GM23338 (cell line): ENCODE data around the gene DYRK1A. TPM values are rescaled to one million over a fixed set of nuclear protein-coding genes. Genes with fewer than 3 reads are reported as not detected.

Experiments used
- ATAC-seq: fragments of 200-7000 bp; cut with Tn5 transposase; 3 replicates; pipeline ENCODE4 v1.9.1; 2020
- DNase-seq: peaks from one replicate; pipeline ENCODE4 v3.0.0-alpha.2; 2015; ENCODE audit warnings: low spot score
- H2AFZ ChIP-seq: fragments of 200-600 bp; sonication (generic); 2 replicates; pipeline ENCODE4 v1.8.0; 2016; ENCODE audit warnings: antibody characterized with exemption, mild to moderate bottlenecking, moderate library complexity
- H3F3A ChIP-seq: fragments of 200-600 bp; sonication (generic); replicated peaks from 2 replicates; pipeline ENCODE4 v1.8.0; 2017; ENCODE audit warnings: antibody characterized with exemption, mixed run types, low read depth
- H3K27ac ChIP-seq: fragments of 200-600 bp; sonication (generic); 2 replicates; pipeline ENCODE4 v1.6.1; 2016; ENCODE audit warnings: low read depth
- H3K27me3 ChIP-seq: fragments of 200-600 bp; sonication (generic); 2 replicates; pipeline ENCODE4 v1.8.0; 2016; ENCODE audit warnings: mild to moderate bottlenecking, mixed run types, moderate library complexity; ENCODE audit not compliant: insufficient read depth
- H3K36me3 ChIP-seq: fragments of 200-600 bp; sonication (generic); 2 replicates; pipeline ENCODE4 v1.8.0; 2016; ENCODE audit warnings: mild to moderate bottlenecking; ENCODE audit not compliant: insufficient read depth
- H3K4me1 ChIP-seq: fragments of 200-600 bp; sonication (generic); 2 replicates; pipeline ENCODE4 v1.8.0; 2016; ENCODE audit warnings: mild to moderate bottlenecking, moderate library complexity; ENCODE audit not compliant: insufficient read depth
- H3K4me2 ChIP-seq: fragments of 200-600 bp; sonication (generic); 2 replicates; pipeline ENCODE4 v1.7.1; 2017; ENCODE audit warnings: mixed run types
- H3K4me3 ChIP-seq: fragments of 200-600 bp; sonication (generic); 2 replicates; pipeline ENCODE4 v1.6.1; 2016; ENCODE audit warnings: mixed run types
- H3K79me2 ChIP-seq: fragments of 200-600 bp; sonication (generic); replicated peaks from 2 replicates; pipeline ENCODE4 v1.8.0; 2017; ENCODE audit warnings: mild to moderate bottlenecking; ENCODE audit not compliant: insufficient read depth
- H3K9me2 ChIP-seq: fragments of 200-600 bp; sonication (generic); 2 replicates; pipeline ENCODE4 v1.8.0; 2017; ENCODE audit not compliant: insufficient read depth
- H4K20me1 ChIP-seq: fragments of 200-600 bp; sonication (generic); replicated peaks from 2 replicates; pipeline ENCODE4 v1.8.0; 2017; ENCODE audit warnings: mild to moderate bottlenecking; ENCODE audit not compliant: insufficient read depth
- H3K27ac Mint-ChIP-seq: 2 replicates; pipeline ENCODE4 v1.8.0; 2020; ENCODE audit warnings: inconsistent platforms, mild to moderate bottlenecking, moderate library complexity, mixed read lengths
- H3K27me3 Mint-ChIP-seq: 3 replicates; pipeline ENCODE4 v1.8.0; 2022; ENCODE audit warnings: low read depth, mild to moderate bottlenecking, moderate library complexity, mixed read lengths, inconsistent platforms; ENCODE audit not compliant: insufficient read depth, poor library complexity
- H3K36me3 Mint-ChIP-seq: 3 replicates; pipeline ENCODE4 v1.8.0; 2021; ENCODE audit warnings: low read depth, mild to moderate bottlenecking, inconsistent platforms, moderate library complexity, mixed read lengths
- H3K4me1 Mint-ChIP-seq: 3 replicates; pipeline ENCODE4 v1.8.0; 2020; ENCODE audit warnings: mild to moderate bottlenecking, inconsistent platforms, mixed read lengths
- H3K4me3 Mint-ChIP-seq: 3 replicates; pipeline ENCODE4 v1.8.0; 2021; ENCODE audit warnings: moderate library complexity, mild to moderate bottlenecking, inconsistent platforms, mixed read lengths
- H3K9me3 Mint-ChIP-seq: 3 replicates; pipeline ENCODE4 v1.8.0; 2020; ENCODE audit warnings: moderate library complexity, mild to moderate bottlenecking, inconsistent platforms, mixed read lengths
- CREB1 ChIP-seq: fragments of 250-450 bp; sonication (Bioruptor Pico); IDR thresholded peaks from 2 replicates; pipeline ENCODE4 v1.5.0; 2020; ENCODE audit warnings: low read depth, mild to moderate bottlenecking, moderate library complexity
- EZH2 ChIP-seq: fragments of 200-600 bp; sonication (generic); IDR thresholded peaks from one replicate; pipeline ENCODE4 v1.8.0; 2017; ENCODE audit warnings: antibody characterized with exemption, mild to moderate bottlenecking, low read depth; ENCODE audit not compliant: unreplicated experiment
- EZH2phosphoT487 ChIP-seq: fragments of 200-600 bp; sonication (generic); IDR thresholded peaks from one replicate; pipeline ENCODE4 v1.8.1; 2018; ENCODE audit warnings: antibody characterized with exemption; ENCODE audit not compliant: unreplicated experiment
- JUNB ChIP-seq: IDR thresholded peaks from one replicate; pipeline ENCODE4 v1.6.1; 2016; ENCODE audit warnings: antibody characterized with exemption; ENCODE audit not compliant: unreplicated experiment
- NANOG ChIP-seq: IDR thresholded peaks from 2 replicates; pipeline ENCODE4 v1.6.1; 2016; ENCODE audit warnings: antibody characterized with exemption, borderline replicate concordance
- POLR2AphosphoS5 ChIP-seq: IDR thresholded peaks from 2 replicates; pipeline ENCODE4 v1.6.1; 2016; ENCODE audit warnings: antibody characterized with exemption, low read depth
- STAT1 ChIP-seq: IDR thresholded peaks from one replicate; pipeline ENCODE4 v1.6.1; 2016; ENCODE audit warnings: antibody characterized with exemption; ENCODE audit not compliant: unreplicated experiment
- ZNF114 ChIP-seq: fragments of 250-450 bp; sonication (Bioruptor Pico); IDR thresholded peaks from 2 replicates; pipeline ENCODE4 v1.5.0; 2020; ENCODE audit warnings: mild to moderate bottlenecking, moderate library complexity
- ZNF331 ChIP-seq: fragments of 250-450 bp; sonication (Bioruptor Pico); IDR thresholded peaks from 2 replicates; pipeline ENCODE4 v1.5.0; 2020; ENCODE audit warnings: low read depth, mild to moderate bottlenecking, moderate library complexity
- polyA plus RNA-seq: library from polyadenylated mRNA; unstranded; fragments of >200 nt; fragmentation: Nextera tagmentation; extraction: Ambion mirVana; gene quantifications from 2 replicates; pipeline ENCODE4 v1.2.1, GENCODE V29; 2016
- total RNA-seq: library from RNA; depleted of rRNA; stranded (reverse); fragments of >200 nt; shearing (Covaris generic); gene quantifications from 2 replicates; pipeline ENCODE4 v1.2.3, GENCODE V29; 2014
- TF ChIP-seq, protein P1 (sequence below): IDR thresholded peaks from 2 replicates; pipeline ENCODE4 v1.6.1; 2016; ENCODE audit warnings: antibody characterized with exemption
- TF ChIP-seq, protein P2 (sequence below): fragments of 250-450 bp; sonication (Bioruptor Pico); IDR thresholded peaks from 2 replicates; pipeline ENCODE4 v1.5.0; 2020; ENCODE audit warnings: mild to moderate bottlenecking, moderate library complexity
- TF ChIP-seq, protein P3 (sequence below): IDR thresholded peaks from one replicate; pipeline ENCODE4 v1.6.1; 2018; ENCODE audit warnings: antibody characterized with exemption; ENCODE audit not compliant: unreplicated experiment
- TF ChIP-seq, protein P4 (sequence below), 2 experiments: fragments of 200-600 bp in 1 of 2; sonication (generic) in 1 of 2; conservative IDR thresholded peaks; 2 replicates each; pipeline versions ENCODE4 v1.5.1 to v1.6.1; 2016 to 2017; ENCODE audit warnings: antibody characterized with exemption in 2 of 2, low read depth in 2 of 2, mild to moderate bottlenecking in 2 of 2, moderate library complexity in 1 of 2

The DYRK1A gene
- total and polyA plus RNA-seq, 2 experiments from 2014 or later: 10.3 to 84.7 TPM

DNA sequence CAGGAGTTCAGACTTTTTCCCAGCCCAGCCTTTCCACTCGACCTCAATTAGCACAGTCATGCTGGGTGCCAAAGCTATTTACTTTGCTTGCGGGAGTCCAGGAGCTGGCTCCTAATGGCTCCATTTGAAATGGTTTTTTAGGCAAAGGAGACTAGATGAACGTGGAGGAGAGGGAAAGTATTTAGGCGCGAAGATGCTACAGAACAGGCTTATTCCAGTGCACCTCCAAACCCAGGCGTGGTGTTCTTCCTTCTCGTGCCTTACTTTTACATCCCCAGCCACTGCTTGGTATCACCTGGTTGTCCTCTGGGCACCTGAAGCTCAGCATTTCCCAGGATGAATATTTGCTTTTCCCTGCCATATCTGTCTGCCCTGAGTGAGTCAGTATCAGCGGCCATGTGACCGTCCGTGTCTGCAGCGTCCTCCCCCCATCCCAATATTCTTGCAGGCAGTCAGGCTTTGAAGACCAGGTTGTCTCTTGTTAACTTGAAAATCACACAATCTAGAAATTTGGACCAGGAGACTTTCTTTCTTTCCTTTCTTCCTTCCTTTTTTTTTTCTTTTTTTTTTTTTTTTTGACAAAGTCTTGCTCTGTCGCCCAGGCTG, 198.5 kb downstream of the DYRK1A start:
- H3K4me1 Mint-ChIP-seq: peaks cover 17% of the 10 kb centered on the region
- Histone ChIP-seq H3K9me2 (peaks cover 11% of the 10 kb centered on the region), H3K79me2 (no peaks in the 10 kb centered on the region; the same call in 1 of the 2 replicates), H3K4me1 (peaks cover 20% of the 10 kb centered on the region), H3K27me3 (peaks cover 12% of the 10 kb centered on the region), H4K20me1 (no peaks in the 10 kb centered on the region), H3K4me2 (peak overlapping the region; percentile 80), H3F3A (0 out of 2 replicates have a peak, but pooled peaks cover 9% of the 10 kb centered on the region), H3K36me3 (no peaks in the 10 kb centered on the region; the same call in 1 of the 2 replicates), H2AFZ (0 out of 2 replicates have a peak overlapping the region, but pooled peaks have one; percentile 93), H3K27ac (0 out of 2 replicates have a peak overlapping the region, but pooled peaks have one; percentile 39), H3K4me3 (peak overlapping the region; percentile 48; the same call in 1 of the 2 replicates)
- TF ChIP-seq ZNF331 (CRISPR knock-in tag) (no peak), CREB1 (CRISPR knock-in tag) (no peak), EZH2 (no peak), STAT1 (no peak), NANOG (no peak), JUNB (no peak), POLR2AphosphoS5 (no peak), EZH2phosphoT487 (no peak), ZNF114 (CRISPR knock-in tag) (no peak)
- TF ChIP-seq, protein P1, sequence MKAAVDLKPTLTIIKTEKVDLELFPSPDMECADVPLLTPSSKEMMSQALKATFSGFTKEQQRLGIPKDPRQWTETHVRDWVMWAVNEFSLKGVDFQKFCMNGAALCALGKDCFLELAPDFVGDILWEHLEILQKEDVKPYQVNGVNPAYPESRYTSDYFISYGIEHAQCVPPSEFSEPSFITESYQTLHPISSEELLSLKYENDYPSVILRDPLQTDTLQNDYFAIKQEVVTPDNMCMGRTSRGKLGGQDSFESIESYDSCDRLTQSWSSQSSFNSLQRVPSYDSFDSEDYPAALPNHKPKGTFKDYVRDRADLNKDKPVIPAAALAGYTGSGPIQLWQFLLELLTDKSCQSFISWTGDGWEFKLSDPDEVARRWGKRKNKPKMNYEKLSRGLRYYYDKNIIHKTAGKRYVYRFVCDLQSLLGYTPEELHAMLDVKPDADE: no peak
- TF ChIP-seq, protein P2, sequence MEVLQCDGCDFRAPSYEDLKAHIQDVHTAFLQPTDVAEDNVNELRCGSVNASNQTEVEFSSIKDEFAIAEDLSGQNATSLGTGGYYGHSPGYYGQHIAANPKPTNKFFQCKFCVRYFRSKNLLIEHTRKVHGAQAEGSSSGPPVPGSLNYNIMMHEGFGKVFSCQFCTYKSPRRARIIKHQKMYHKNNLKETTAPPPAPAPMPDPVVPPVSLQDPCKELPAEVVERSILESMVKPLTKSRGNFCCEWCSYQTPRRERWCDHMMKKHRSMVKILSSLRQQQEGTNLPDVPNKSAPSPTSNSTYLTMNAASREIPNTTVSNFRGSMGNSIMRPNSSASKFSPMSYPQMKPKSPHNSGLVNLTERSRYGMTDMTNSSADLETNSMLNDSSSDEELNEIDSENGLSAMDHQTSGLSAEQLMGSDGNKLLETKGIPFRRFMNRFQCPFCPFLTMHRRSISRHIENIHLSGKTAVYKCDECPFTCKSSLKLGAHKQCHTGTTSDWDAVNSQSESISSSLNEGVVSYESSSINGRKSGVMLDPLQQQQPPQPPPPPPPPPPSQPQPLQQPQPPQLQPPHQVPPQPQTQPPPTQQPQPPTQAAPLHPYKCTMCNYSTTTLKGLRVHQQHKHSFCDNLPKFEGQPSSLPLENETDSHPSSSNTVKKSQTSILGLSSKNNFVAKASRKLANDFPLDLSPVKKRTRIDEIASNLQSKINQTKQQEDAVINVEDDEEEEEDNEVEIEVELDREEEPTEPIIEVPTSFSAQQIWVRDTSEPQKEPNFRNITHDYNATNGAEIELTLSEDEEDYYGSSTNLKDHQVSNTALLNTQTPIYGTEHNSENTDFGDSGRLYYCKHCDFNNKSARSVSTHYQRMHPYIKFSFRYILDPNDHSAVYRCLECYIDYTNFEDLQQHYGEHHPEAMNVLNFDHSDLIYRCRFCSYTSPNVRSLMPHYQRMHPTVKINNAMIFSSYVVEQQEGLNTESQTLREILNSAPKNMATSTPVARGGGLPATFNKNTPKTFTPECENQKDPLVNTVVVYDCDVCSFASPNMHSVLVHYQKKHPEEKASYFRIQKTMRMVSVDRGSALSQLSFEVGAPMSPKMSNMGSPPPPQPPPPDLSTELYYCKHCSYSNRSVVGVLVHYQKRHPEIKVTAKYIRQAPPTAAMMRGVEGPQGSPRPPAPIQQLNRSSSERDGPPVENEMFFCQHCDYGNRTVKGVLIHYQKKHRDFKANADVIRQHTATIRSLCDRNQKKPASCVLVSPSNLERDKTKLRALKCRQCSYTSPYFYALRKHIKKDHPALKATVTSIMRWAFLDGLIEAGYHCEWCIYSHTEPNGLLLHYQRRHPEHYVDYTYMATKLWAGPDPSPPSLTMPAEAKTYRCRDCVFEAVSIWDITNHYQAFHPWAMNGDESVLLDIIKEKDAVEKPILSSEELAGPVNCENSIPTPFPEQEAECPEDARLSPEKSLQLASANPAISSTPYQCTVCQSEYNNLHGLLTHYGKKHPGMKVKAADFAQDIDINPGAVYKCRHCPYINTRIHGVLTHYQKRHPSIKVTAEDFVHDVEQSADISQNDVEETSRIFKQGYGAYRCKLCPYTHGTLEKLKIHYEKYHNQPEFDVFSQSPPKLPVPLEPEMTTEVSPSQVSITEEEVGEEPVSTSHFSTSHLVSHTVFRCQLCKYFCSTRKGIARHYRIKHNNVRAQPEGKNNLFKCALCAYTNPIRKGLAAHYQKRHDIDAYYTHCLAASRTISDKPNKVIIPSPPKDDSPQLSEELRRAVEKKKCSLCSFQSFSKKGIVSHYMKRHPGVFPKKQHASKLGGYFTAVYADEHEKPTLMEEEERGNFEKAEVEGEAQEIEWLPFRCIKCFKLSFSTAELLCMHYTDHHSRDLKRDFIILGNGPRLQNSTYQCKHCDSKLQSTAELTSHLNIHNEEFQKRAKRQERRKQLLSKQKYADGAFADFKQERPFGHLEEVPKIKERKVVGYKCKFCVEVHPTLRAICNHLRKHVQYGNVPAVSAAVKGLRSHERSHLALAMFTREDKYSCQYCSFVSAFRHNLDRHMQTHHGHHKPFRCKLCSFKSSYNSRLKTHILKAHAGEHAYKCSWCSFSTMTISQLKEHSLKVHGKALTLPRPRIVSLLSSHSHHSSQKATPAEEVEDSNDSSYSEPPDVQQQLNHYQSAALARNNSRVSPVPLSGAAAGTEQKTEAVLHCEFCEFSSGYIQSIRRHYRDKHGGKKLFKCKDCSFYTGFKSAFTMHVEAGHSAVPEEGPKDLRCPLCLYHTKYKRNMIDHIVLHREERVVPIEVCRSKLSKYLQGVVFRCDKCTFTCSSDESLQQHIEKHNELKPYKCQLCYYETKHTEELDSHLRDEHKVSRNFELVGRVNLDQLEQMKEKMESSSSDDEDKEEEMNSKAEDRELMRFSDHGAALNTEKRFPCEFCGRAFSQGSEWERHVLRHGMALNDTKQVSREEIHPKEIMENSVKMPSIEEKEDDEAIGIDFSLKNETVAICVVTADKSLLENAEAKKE (CRISPR knock-in tag): no peak
- TF ChIP-seq, protein P3, sequence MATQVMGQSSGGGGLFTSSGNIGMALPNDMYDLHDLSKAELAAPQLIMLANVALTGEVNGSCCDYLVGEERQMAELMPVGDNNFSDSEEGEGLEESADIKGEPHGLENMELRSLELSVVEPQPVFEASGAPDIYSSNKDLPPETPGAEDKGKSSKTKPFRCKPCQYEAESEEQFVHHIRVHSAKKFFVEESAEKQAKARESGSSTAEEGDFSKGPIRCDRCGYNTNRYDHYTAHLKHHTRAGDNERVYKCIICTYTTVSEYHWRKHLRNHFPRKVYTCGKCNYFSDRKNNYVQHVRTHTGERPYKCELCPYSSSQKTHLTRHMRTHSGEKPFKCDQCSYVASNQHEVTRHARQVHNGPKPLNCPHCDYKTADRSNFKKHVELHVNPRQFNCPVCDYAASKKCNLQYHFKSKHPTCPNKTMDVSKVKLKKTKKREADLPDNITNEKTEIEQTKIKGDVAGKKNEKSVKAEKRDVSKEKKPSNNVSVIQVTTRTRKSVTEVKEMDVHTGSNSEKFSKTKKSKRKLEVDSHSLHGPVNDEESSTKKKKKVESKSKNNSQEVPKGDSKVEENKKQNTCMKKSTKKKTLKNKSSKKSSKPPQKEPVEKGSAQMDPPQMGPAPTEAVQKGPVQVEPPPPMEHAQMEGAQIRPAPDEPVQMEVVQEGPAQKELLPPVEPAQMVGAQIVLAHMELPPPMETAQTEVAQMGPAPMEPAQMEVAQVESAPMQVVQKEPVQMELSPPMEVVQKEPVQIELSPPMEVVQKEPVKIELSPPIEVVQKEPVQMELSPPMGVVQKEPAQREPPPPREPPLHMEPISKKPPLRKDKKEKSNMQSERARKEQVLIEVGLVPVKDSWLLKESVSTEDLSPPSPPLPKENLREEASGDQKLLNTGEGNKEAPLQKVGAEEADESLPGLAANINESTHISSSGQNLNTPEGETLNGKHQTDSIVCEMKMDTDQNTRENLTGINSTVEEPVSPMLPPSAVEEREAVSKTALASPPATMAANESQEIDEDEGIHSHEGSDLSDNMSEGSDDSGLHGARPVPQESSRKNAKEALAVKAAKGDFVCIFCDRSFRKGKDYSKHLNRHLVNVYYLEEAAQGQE: no peak
- TF ChIP-seq, protein P4, sequence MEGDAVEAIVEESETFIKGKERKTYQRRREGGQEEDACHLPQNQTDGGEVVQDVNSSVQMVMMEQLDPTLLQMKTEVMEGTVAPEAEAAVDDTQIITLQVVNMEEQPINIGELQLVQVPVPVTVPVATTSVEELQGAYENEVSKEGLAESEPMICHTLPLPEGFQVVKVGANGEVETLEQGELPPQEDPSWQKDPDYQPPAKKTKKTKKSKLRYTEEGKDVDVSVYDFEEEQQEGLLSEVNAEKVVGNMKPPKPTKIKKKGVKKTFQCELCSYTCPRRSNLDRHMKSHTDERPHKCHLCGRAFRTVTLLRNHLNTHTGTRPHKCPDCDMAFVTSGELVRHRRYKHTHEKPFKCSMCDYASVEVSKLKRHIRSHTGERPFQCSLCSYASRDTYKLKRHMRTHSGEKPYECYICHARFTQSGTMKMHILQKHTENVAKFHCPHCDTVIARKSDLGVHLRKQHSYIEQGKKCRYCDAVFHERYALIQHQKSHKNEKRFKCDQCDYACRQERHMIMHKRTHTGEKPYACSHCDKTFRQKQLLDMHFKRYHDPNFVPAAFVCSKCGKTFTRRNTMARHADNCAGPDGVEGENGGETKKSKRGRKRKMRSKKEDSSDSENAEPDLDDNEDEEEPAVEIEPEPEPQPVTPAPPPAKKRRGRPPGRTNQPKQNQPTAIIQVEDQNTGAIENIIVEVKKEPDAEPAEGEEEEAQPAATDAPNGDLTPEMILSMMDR (conservative IDR thresholded peaks at IDR 0.05; ENCODE audit: low read depth in 2 of 2): no peak
- H3K27me3 Mint-ChIP-seq: peaks cover 18% of the 10 kb centered on the region
- DNase-seq (no peak), ATAC-seq (peak; percentile 46)
- H3K36me3 Mint-ChIP-seq: peaks cover 3% of the 10 kb centered on the region; the same call in 2 of the 3 replicates
- H3K27ac Mint-ChIP-seq: peak overlapping the region; percentile 64; the same call in 1 of the 2 replicates
- peak overlapping the region; percentile 9; the same call in 1 of the 3 replicates for H3K4me3 Mint-ChIP-seq
- H3K9me3 Mint-ChIP-seq: peaks cover 11% of the 10 kb centered on the region; the same call in 2 of the 3 replicates
